OCI-LY3 (cell line): ENCODE measurements around the gene LMAN1.

ENCODE experiments used
- H2AFZ ChIP-seq: fragments of 200-600, 300-600 bp; shearing (Covaris generic); 2 replicates; pipeline ENCODE4 v1.6.0; 2014; ENCODE audit warnings: antibody characterized with exemption, low read depth, low read length
- H3K27ac ChIP-seq: fragments of 200-600, 300-600 bp; sonication (generic); 2 replicates; pipeline ENCODE4 v1.5.1; 2014; ENCODE audit warnings: mild to moderate bottlenecking, low read length, moderate library complexity, mixed read lengths
- H3K27me3 ChIP-seq: fragments of 200-600, 300-600 bp; sonication (generic); 2 replicates; pipeline ENCODE4 v1.6.1; 2014; ENCODE audit warnings: low read depth, low read length, mixed read lengths
- H3K36me3 ChIP-seq: fragments of 200-600, 300-600 bp; sonication (generic); replicated peaks from 2 replicates; pipeline ENCODE3; 2014; ENCODE audit warnings: low read depth, low read length, mixed read lengths
- H3K4me1 ChIP-seq: fragments of 300-600, 200-600 bp; sonication (generic); 2 replicates; pipeline ENCODE4 v1.6.1; 2014; ENCODE audit warnings: low read length, mixed read lengths
- H3K4me2 ChIP-seq: fragments of 200-600, 300-600 bp; sonication (generic); 2 replicates; pipeline ENCODE4 v1.6.1; 2014; ENCODE audit warnings: low read length, mixed read lengths
- H3K4me3 ChIP-seq: fragments of 300-600, 200-600 bp; sonication (generic); 2 replicates; pipeline ENCODE4 v1.5.1; 2014; ENCODE audit warnings: antibody characterized with exemption, mild to moderate bottlenecking, low read length, moderate library complexity
- H3K79me2 ChIP-seq: fragments of 300-600, 200-600 bp; shearing (Covaris generic); 2 replicates; pipeline ENCODE4 v1.6.1; 2014; ENCODE audit warnings: mild to moderate bottlenecking, low read length, mixed read lengths
- H3K9ac ChIP-seq: fragments of 300-600, 200-600 bp; shearing (Covaris generic); 2 replicates; pipeline ENCODE4 v1.6.0; 2014; ENCODE audit warnings: mild to moderate bottlenecking, low read length, moderate library complexity
- H3K9me3 ChIP-seq: fragments of 200-600, 300-600 bp; shearing (Covaris generic); 2 replicates; pipeline ENCODE4 v1.6.1; 2014; ENCODE audit warnings: low read length, mixed read lengths; ENCODE audit not compliant: insufficient read depth
- H4K20me1 ChIP-seq: fragments of 200-600, 300-600 bp; sonication (generic); 2 replicates; pipeline ENCODE4 v1.6.1; 2016; ENCODE audit warnings: low read length, mixed read lengths; ENCODE audit not compliant: insufficient read depth
- EZH2phosphoT487 ChIP-seq: fragments of 200-600 bp; shearing (Covaris generic); IDR thresholded peaks from 2 replicates; pipeline ENCODE4 v1.6.1; 2018; ENCODE audit warnings: antibody characterized with exemption, mixed run types, low read depth
- TF ChIP-seq, protein P1 (sequence below): fragments of 200-600, 300-600 bp; sonication (generic); IDR thresholded peaks from 2 replicates; pipeline ENCODE4 v1.5.1; 2014; ENCODE audit warnings: antibody characterized with exemption, low read length, low read depth

The LMAN1 gene

DNA sequence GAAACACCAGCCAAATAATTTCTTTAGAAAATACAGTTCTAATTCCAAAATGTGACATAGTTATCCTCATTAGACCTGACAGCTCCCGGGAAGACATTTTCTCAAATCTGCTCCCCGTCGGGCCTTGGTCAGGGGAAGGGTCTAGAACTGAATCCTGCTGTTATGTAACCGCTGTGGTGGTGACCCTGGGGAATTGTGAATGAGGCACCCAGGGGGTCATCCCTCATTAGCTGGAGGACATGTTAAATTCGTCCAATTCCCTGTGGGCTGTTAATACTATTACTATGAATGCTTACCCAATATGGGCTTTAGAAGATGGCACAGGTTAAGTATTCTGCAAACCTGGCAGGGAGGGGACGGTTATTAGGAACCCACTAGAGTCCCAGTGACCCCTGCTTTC is 52.4 kb downstream of the LMAN1 start:
- no peak for TF ChIP-seq EZH2phosphoT487
- TF ChIP-seq, protein P1, sequence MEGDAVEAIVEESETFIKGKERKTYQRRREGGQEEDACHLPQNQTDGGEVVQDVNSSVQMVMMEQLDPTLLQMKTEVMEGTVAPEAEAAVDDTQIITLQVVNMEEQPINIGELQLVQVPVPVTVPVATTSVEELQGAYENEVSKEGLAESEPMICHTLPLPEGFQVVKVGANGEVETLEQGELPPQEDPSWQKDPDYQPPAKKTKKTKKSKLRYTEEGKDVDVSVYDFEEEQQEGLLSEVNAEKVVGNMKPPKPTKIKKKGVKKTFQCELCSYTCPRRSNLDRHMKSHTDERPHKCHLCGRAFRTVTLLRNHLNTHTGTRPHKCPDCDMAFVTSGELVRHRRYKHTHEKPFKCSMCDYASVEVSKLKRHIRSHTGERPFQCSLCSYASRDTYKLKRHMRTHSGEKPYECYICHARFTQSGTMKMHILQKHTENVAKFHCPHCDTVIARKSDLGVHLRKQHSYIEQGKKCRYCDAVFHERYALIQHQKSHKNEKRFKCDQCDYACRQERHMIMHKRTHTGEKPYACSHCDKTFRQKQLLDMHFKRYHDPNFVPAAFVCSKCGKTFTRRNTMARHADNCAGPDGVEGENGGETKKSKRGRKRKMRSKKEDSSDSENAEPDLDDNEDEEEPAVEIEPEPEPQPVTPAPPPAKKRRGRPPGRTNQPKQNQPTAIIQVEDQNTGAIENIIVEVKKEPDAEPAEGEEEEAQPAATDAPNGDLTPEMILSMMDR, result no peak
- H3K9me3 ChIP-seq, result no peaks in the 10 kb centered on the region
- no peak overlapping the region for H3K4me3 ChIP-seq
- no peak overlapping the region for H3K9ac ChIP-seq
- H3K36me3 ChIP-seq, result no peaks in the 10 kb centered on the region
- H3K27ac ChIP-seq, result no peak overlapping the region
- no peak overlapping the region for H3K4me2 ChIP-seq
- H2AFZ ChIP-seq, result no peak overlapping the region
- no peaks in the 10 kb centered on the region for H4K20me1 ChIP-seq
- peaks cover 58% of the 10 kb centered on the region for H3K27me3 ChIP-seq
- H3K4me1 ChIP-seq, result no peaks in the 10 kb centered on the region
- H3K79me2 ChIP-seq, result no peaks in the 10 kb centered on the region

DNA sequence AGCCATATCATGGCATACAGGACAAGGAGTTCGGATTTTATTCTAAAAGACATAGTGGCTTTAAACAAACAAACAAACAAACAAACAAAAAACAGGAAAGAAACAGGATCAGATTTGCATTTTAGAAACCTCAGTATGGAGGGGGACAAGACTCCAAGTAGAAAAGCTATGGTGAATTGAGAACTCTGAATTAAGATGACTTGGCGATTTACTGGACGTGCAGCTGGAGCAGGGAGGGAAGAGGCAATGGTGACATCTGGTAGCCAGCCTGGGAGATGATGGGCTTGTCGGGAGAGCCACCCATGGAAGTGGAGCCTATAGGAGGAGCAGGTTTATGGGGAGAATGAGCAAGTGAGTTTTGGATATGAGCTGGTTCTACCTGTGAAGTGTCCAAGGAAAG is 53.8 kb downstream of the LMAN1 start:
- Histone ChIP-seq H3K79me2 (no peaks in the 10 kb centered on the region), H4K20me1 (no peaks in the 10 kb centered on the region), H3K36me3 (no peaks in the 10 kb centered on the region), H3K4me1 (no peaks in the 10 kb centered on the region), H3K4me3 (no peak overlapping the region), H3K9ac (no peak overlapping the region), H2AFZ (no peak overlapping the region), H3K4me2 (no peak overlapping the region), H3K27ac (no peak overlapping the region), H3K9me3 (no peaks in the 10 kb centered on the region), H3K27me3 (peaks cover 45% of the 10 kb centered on the region)
- TF ChIP-seq EZH2phosphoT487, result no peak
- TF ChIP-seq, protein P1, result no peak

DNA sequence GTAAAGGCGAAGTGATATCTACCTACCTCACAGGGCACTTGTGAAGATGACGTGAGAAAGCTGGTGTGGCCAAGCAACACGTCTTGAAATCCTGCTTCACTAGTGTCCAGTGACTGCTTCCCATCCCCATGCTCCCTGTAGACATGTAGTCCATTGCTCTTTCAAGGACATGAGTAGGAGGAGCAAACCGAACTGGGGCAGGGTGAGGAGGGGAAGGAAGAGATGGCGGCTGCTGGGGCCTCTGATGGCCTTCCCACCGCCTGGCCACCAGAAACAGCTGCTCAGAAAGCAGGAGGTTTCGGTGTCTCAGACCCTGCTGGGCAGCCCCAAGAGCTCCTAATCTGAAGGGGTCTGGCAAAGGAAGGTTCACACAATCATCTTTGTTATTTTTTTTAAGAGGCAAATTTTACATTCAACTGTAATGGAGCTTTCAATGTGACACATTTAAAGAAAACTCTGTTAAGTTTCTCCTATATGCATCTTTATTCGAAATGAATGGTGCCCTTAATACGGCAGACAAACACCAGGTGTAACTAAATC is 55.3 kb downstream of the LMAN1 start:
- Histone ChIP-seq H2AFZ (no peak overlapping the region), H3K4me2 (no peak overlapping the region), H3K9me3 (no peaks in the 10 kb centered on the region), H3K4me1 (no peaks in the 10 kb centered on the region), H3K36me3 (no peaks in the 10 kb centered on the region), H3K9ac (no peak overlapping the region), H3K4me3 (no peak overlapping the region), H3K27me3 (peaks cover 40% of the 10 kb centered on the region), H4K20me1 (no peaks in the 10 kb centered on the region), H3K79me2 (no peaks in the 10 kb centered on the region), H3K27ac (no peak overlapping the region)
- TF ChIP-seq, protein P1, result no peak
- no peak for TF ChIP-seq EZH2phosphoT487

DNA sequence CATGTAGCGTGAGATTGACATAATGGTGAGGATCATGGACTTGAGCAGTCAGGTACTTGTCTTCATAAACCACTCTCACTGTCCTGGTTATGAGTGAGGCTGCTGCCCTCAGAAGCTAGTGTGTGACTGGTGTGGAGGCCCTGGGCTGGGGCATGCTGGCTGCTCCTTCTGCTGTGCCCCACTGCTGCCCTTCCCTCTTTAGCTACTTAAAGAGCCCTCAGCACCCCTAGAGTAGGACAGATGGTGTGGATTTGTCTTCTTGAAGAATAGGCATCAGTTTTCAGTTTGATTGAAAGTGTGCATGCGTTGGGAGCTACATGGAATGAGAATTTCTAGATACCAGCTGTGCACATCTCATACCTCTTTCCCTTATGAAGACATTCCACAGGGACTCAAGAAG is 56.1 kb downstream of the LMAN1 start:
- no peak overlapping the region for H3K9ac ChIP-seq
- no peak for TF ChIP-seq EZH2phosphoT487
- TF ChIP-seq, protein P1, result no peak
- H3K9me3 ChIP-seq, result no peaks in the 10 kb centered on the region
- H2AFZ ChIP-seq, result no peak overlapping the region
- no peaks in the 10 kb centered on the region for H3K36me3 ChIP-seq
- no peaks in the 10 kb centered on the region for H4K20me1 ChIP-seq
- H3K27ac ChIP-seq, result no peak overlapping the region
- H3K79me2 ChIP-seq, result no peaks in the 10 kb centered on the region
- no peaks in the 10 kb centered on the region for H3K4me1 ChIP-seq
- no peak overlapping the region for H3K4me3 ChIP-seq
- no peak overlapping the region for H3K4me2 ChIP-seq
- peaks cover 47% of the 10 kb centered on the region for H3K27me3 ChIP-seq
